ENCODE data around the gene CD1E. TPM values are rescaled to one million over a fixed set of nuclear protein-coding genes. Genes with fewer than 3 reads are reported as not detected.
A peak's percentile ranks its signal among the peaks of the same experiment; 100 is the strongest.

Gene CD1E
- polyA plus RNA-seq, 3 donors = 3.1 to 6.3 (median 3.3) TPM

- Histone ChIP-seq H3K27me3 (ENCODE audit: control insufficient read depth in 2 of 2, insufficient read depth in 2 of 2, low read length in 2 of 2) (no peaks in the 10 kb centered on the region), H3K79me2 (ENCODE audit: insufficient read depth, low read length) (no peaks in the 10 kb centered on the region), H3K4me1 (ENCODE audit: control insufficient read depth in 1 of 2, insufficient read depth in 2 of 2, low read length in 2 of 2) (peaks cover 40 to 47% of the 10 kb centered on the region in 2 donors), H2AFZ (ENCODE audit: insufficient read depth, low read depth, low read length, poor library complexity, severe bottlenecking) (no peak overlapping the region), H3K4me3 (replicated peaks in 1 of 3; ENCODE audit: low read depth in 2 of 3, low read length in 3 of 3) (no peak overlapping the region), H4K20me1 (ENCODE audit: insufficient read depth, low read length) (no peaks in the 10 kb centered on the region), H3K36me3 (replicated peaks in 1 of 2; ENCODE audit: control insufficient read depth in 1 of 2, insufficient read depth in 2 of 2, low read length in 2 of 2) (no peaks in the 10 kb centered on the region), H3K9me3 (replicated peaks in 1 of 2; ENCODE audit: control insufficient read depth in 1 of 2, insufficient read depth in 1 of 2, low read length in 2 of 2) (no peaks in the 10 kb centered on the region), H3K27ac (ENCODE audit: low read depth in 1 of 2, low read length in 2 of 2) (peak overlapping the region; percentile 23 to 29), H3K4me2 (replicated peaks; ENCODE audit: extremely low read depth, low read length, poor library complexity, severe bottlenecking) (peak overlapping the region; percentile 4), H3K9ac (ENCODE audit: insufficient read depth, low read length, poor library complexity, severe bottlenecking) (no peak overlapping the region)
- Mint-ChIP-seq H3K27me3 (ENCODE audit: low read depth in 3 of 3) (peaks cover 0 to 5% (median 1%) of the 10 kb centered on the region in 3 donors), H3K36me3 (peaks cover 0 to 5% of the 10 kb centered on the region in 2 donors), H3K9me3 (peaks cover 0 to 7% (median 3%) of the 10 kb centered on the region in 7 donors), H3K27ac (peak overlapping the region in 6 of 7 donors; percentile 73 to 87 (median 82)), H3K4me1 (peaks cover 15% of the 10 kb centered on the region), H3K4me3 (peak overlapping the region; percentile 29 to 36)
- TF ChIP-seq CTCF (IDR thresholded peaks at IDR 0.05) = no peak
- no CpG with 5 or more reads among the region's 8 CpGs for WGBS (ENCODE audit: insufficient coverage)
- peak; percentile 27 to 41 (median 28) for DNase-seq
- intact Hi-C loops (cut with micrococcal nuclease) = loop anchor here in 1 of 2 donors (5.0 kb wide), 2 partner anchors 41 to 86 kb away; no protein-coding TSS in a partner anchor
These were observed 20.1 kb upstream of the CD1E start for GRCh38 chr1:158333405-158334155.

- Mint-ChIP-seq H3K27me3 (ENCODE audit: low read depth in 3 of 3) (peaks cover 1 to 5% (median 3%) of the 10 kb centered on the region in 3 donors), H3K4me1 (peaks cover 15% of the 10 kb centered on the region), H3K9me3 (peaks cover 0 to 7% (median 0%) of the 10 kb centered on the region in 7 donors), H3K4me3 (no peak overlapping the region), H3K27ac (no peak overlapping the region), H3K36me3 (no peaks in the 10 kb centered on the region)
- intact Hi-C loops (cut with micrococcal nuclease) = loop anchor here in 1 of 2 donors (5.0 kb wide), 2 partner anchors 42 to 87 kb away; no protein-coding TSS in a partner anchor
- H3K36me3 ChIP-seq (replicated peaks in 1 of 2; ENCODE audit: control insufficient read depth in 1 of 2, insufficient read depth in 2 of 2, low read length in 2 of 2) = no peaks in the 10 kb centered on the region
- no peaks in the 10 kb centered on the region for H3K79me2 ChIP-seq (ENCODE audit: insufficient read depth, low read length)
- H3K9me3 ChIP-seq (replicated peaks in 1 of 2; ENCODE audit: control insufficient read depth in 1 of 2, insufficient read depth in 1 of 2, low read length in 2 of 2) = no peaks in the 10 kb centered on the region
- no peak overlapping the region for H3K9ac ChIP-seq (ENCODE audit: insufficient read depth, low read length, poor library complexity, severe bottlenecking)
- peaks cover 29 to 36% of the 10 kb centered on the region in 2 donors for H3K4me1 ChIP-seq (ENCODE audit: control insufficient read depth in 1 of 2, insufficient read depth in 2 of 2, low read length in 2 of 2)
- no peak overlapping the region for H3K27ac ChIP-seq (ENCODE audit: low read depth in 1 of 2, low read length in 2 of 2)
- H3K4me2 ChIP-seq (replicated peaks; ENCODE audit: extremely low read depth, low read length, poor library complexity, severe bottlenecking) = no peak overlapping the region
- H3K27me3 ChIP-seq (ENCODE audit: control insufficient read depth in 2 of 2, insufficient read depth in 2 of 2, low read length in 2 of 2) = no peaks in the 10 kb centered on the region
- H4K20me1 ChIP-seq (ENCODE audit: insufficient read depth, low read length) = no peaks in the 10 kb centered on the region
- no peak for DNase-seq
- no peak overlapping the region for H3K4me3 ChIP-seq (replicated peaks in 1 of 3; ENCODE audit: low read depth in 2 of 3, low read length in 3 of 3)
- no peak for TF ChIP-seq CTCF (IDR thresholded peaks at IDR 0.05)
- 20% methylated on average over 1 of the region's 2 CpGs for WGBS (ENCODE audit: insufficient coverage)
- no peak overlapping the region for H2AFZ ChIP-seq (ENCODE audit: insufficient read depth, low read depth, low read length, poor library complexity, severe bottlenecking)
These were observed 19.0 kb upstream of the CD1E start for GRCh38 chr1:158334526-158335212.

Data from CD14-positive monocyte (primary cell).